Measurements from ENCODE around the gene P3H4. TPM values are rescaled to one million over a fixed set of nuclear protein-coding genes. Genes with fewer than 3 reads are reported as not detected.

P3H4 gene
- polyA plus RNA-seq, 1 donor (not counting 4 experiments of a cell fraction or from before 2014, with no cell fraction given) = 4.2 TPM

DNA sequence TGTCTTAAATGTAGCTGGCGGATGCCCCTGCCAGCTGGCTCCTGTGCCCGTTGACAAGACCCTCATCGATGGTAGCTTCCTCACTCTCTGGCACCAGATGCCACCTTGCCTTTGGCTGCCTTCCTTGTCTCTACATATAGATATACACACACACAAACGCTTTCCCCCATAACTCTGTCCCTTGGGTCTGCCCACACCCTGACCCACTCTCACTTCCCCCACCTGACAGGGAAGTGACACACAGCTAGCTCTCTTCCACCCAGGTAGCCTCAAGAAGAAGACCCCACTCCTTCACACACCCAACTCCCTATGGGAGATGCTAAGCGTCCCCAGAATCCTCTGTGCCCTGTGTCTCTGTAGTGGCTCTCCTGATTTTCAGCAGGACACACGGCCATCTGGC lies 50.9 kb downstream of the P3H4 start:
- peaks cover 63 to 66% of the 10 kb centered on the region in 2 experiments for H3K36me3 ChIP-seq (ENCODE audit: control insufficient read depth in 2 of 2, extremely low read depth in 1 of 2, insufficient read depth in 2 of 2, low read length in 2 of 2)
- H3K4me3 ChIP-seq (ENCODE audit: control insufficient read depth in 2 of 3, extremely low read depth in 1 of 3, insufficient read depth in 2 of 3, low read depth in 1 of 3, low read length in 3 of 3) = no peak overlapping the region
- no peak for TF ChIP-seq EZH2 (IDR thresholded peaks at IDR 0.05; ENCODE audit: low read length)
- TF ChIP-seq, protein P1, sequence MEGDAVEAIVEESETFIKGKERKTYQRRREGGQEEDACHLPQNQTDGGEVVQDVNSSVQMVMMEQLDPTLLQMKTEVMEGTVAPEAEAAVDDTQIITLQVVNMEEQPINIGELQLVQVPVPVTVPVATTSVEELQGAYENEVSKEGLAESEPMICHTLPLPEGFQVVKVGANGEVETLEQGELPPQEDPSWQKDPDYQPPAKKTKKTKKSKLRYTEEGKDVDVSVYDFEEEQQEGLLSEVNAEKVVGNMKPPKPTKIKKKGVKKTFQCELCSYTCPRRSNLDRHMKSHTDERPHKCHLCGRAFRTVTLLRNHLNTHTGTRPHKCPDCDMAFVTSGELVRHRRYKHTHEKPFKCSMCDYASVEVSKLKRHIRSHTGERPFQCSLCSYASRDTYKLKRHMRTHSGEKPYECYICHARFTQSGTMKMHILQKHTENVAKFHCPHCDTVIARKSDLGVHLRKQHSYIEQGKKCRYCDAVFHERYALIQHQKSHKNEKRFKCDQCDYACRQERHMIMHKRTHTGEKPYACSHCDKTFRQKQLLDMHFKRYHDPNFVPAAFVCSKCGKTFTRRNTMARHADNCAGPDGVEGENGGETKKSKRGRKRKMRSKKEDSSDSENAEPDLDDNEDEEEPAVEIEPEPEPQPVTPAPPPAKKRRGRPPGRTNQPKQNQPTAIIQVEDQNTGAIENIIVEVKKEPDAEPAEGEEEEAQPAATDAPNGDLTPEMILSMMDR (optimal IDR thresholded peaks at IDR 0.05 in 1 of 3, IDR thresholded peaks at IDR 0.05 in 1 of 3, conservative IDR thresholded peaks at IDR 0.05 in 1 of 3; ENCODE audit: extremely low read depth in 1 of 3, insufficient read depth in 2 of 3, low read length in 3 of 3) = no peak
- peaks cover 11% of the 10 kb centered on the region for H4K20me1 ChIP-seq (ENCODE audit: control insufficient read depth, extremely low read depth, insufficient read depth, low read length)
- H3K9me1 ChIP-seq (ENCODE audit: control insufficient read depth, extremely low read depth, insufficient read depth, low read length) = no peaks in the 10 kb centered on the region
- no peak overlapping the region for H3K9ac ChIP-seq (ENCODE audit: control insufficient read depth, extremely low read depth, insufficient read depth, low read length)
- DNase-seq (ENCODE audit: low read depth, low spot score) (no peak), FAIRE-seq (no peak)
- no peaks in the 10 kb centered on the region for H3K4me1 ChIP-seq (ENCODE audit: control insufficient read depth, extremely low read depth, insufficient read depth, low read length)
- H3K79me2 ChIP-seq (ENCODE audit: control insufficient read depth, insufficient read depth, low read length) = peaks cover 31% of the 10 kb centered on the region
- H2AFZ ChIP-seq (ENCODE audit: control insufficient read depth, low read length) = no peak overlapping the region
- no peaks in the 10 kb centered on the region for H3K9me3 ChIP-seq (ENCODE audit: control insufficient read depth, low read depth, low read length)
- dilution Hi-C loops (cut with MboI; ENCODE audit: extremely low pct_ligation_motif_present, low sequenced_read_pairs) = no loop called here
- H3K4me2 ChIP-seq (ENCODE audit: control insufficient read depth, extremely low read depth, insufficient read depth, low read depth, low read length) = no peak overlapping the region
- no peak overlapping the region for H3K27ac ChIP-seq (ENCODE audit: control insufficient read depth, insufficient read depth, low read length)
- no peaks in the 10 kb centered on the region for H3K27me3 ChIP-seq (ENCODE audit: control insufficient read depth, extremely low read depth, insufficient read depth, low read length)

DNA sequence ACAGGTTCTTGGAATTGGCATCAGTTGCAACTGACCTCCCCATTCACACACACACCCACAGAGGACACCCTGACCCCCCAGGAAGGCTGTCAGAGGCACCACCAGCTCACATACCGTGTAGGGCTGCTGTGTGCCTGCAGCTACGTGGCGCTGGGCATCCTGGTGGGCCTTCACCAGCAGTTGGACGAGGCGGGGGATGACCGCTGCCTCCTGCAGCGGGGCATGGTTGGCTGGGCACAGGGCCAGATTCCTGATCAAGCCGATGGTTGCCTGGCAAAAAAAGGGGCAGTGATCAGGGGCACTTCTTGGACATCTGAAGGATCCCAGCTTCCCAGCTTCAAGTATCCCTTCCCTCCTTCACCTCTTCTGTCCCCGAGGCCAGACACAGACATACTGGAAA lies 53.1 kb downstream of the P3H4 start:
- H4K20me1 ChIP-seq (ENCODE audit: control insufficient read depth, extremely low read depth, insufficient read depth, low read length) = peaks cover 8% of the 10 kb centered on the region
- dilution Hi-C loops (cut with MboI; ENCODE audit: extremely low pct_ligation_motif_present, low sequenced_read_pairs) = no loop called here
- no peak overlapping the region for H3K27ac ChIP-seq (ENCODE audit: control insufficient read depth, insufficient read depth, low read length)
- H3K9ac ChIP-seq (ENCODE audit: control insufficient read depth, extremely low read depth, insufficient read depth, low read length) = no peak overlapping the region
- no peak overlapping the region for H2AFZ ChIP-seq (ENCODE audit: control insufficient read depth, low read length)
- peaks cover 60 to 70% of the 10 kb centered on the region in 2 experiments for H3K36me3 ChIP-seq (ENCODE audit: control insufficient read depth in 2 of 2, extremely low read depth in 1 of 2, insufficient read depth in 2 of 2, low read length in 2 of 2)
- peaks cover 21% of the 10 kb centered on the region for H3K79me2 ChIP-seq (ENCODE audit: control insufficient read depth, insufficient read depth, low read length)
- H3K9me1 ChIP-seq (ENCODE audit: control insufficient read depth, extremely low read depth, insufficient read depth, low read length) = no peaks in the 10 kb centered on the region
- DNase-seq (ENCODE audit: low read depth, low spot score) (no peak), FAIRE-seq (no peak)
- H3K4me3 ChIP-seq (ENCODE audit: control insufficient read depth in 2 of 3, extremely low read depth in 1 of 3, insufficient read depth in 2 of 3, low read depth in 1 of 3, low read length in 3 of 3) = no peak overlapping the region
- H3K4me2 ChIP-seq (ENCODE audit: control insufficient read depth, extremely low read depth, insufficient read depth, low read depth, low read length) = no peak overlapping the region
- H3K4me1 ChIP-seq (ENCODE audit: control insufficient read depth, extremely low read depth, insufficient read depth, low read length) = no peaks in the 10 kb centered on the region
- TF ChIP-seq EZH2 (IDR thresholded peaks at IDR 0.05; ENCODE audit: low read length) = no peak
- TF ChIP-seq, protein P1 (optimal IDR thresholded peaks at IDR 0.05 in 1 of 3, IDR thresholded peaks at IDR 0.05 in 1 of 3, conservative IDR thresholded peaks at IDR 0.05 in 1 of 3; ENCODE audit: extremely low read depth in 1 of 3, insufficient read depth in 2 of 3, low read length in 3 of 3) = no peak
- no peaks in the 10 kb centered on the region for H3K27me3 ChIP-seq (ENCODE audit: control insufficient read depth, extremely low read depth, insufficient read depth, low read length)
- H3K9me3 ChIP-seq (ENCODE audit: control insufficient read depth, low read depth, low read length) = no peaks in the 10 kb centered on the region
